Measurements from ENCODE around the gene SAMD8. TPM values are rescaled to one million over a fixed set of nuclear protein-coding genes. Genes with fewer than 3 reads are reported as not detected.
"Not testable (repeated sequence)": the region's sequence is repeated elsewhere in the genome, so short reads cannot be mapped to it uniquely, and the experiment has no call there.

Gene SAMD8
- total RNA-seq, 1 experiment from 2014 or later: 23.6 TPM

DNA sequence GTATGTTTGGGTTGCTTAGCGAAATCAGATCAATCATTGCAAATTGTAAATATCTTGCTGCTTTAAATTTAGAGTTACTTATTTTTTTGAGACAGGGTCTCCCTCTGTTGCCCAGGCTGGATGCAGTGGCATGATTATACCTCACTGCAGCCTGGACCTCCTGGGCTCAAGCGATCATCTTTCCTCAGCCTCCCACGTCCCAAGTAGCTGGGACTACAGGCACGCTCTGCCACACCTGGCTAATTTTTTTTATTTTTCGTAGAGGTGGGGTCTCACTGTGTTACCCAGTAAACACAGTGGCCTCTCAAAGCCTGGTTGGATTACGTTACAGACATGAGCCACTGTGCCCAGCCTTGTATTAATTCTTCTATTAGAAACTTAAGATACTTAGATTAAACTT lies 100.9 kb downstream of the SAMD8 start:
- Histone ChIP-seq H3K4me3 (replicated peaks in 1 of 2; ENCODE audit: low read depth in 1 of 2, low read length in 2 of 2) (peak overlapping the region; percentile 85), H3K79me2 (ENCODE audit: insufficient read depth, low read length) (peaks cover 68% of the 10 kb centered on the region), H2AFZ (ENCODE audit: low read depth, low read length, poor library complexity, severe bottlenecking) (no peak overlapping the region), H3K4me2 (ENCODE audit: low read length) (peak overlapping the region; percentile 95), H3K27me3 (ENCODE audit: insufficient read depth, low read length) (no peaks in the 10 kb centered on the region), H3K4me1 (ENCODE audit: control insufficient read depth in 1 of 2, insufficient read depth in 2 of 2, low read length in 2 of 2) (peaks cover 21 to 50% of the 10 kb centered on the region in 2 experiments), H3K9me2 (ENCODE audit: insufficient read depth) (no peaks in the 10 kb centered on the region), H3K9ac (ENCODE audit: low read length) (peak overlapping the region; percentile 99), H4K20me1 (ENCODE audit: insufficient read depth) (peaks cover 19% of the 10 kb centered on the region; the same call in 1 of the 2 replicates), H3K36me3 (ENCODE audit: control insufficient read depth in 1 of 2, insufficient read depth in 2 of 2, low read length in 2 of 2) (peaks cover 28 to 54% of the 10 kb centered on the region in 2 experiments), H3K9me3 (ENCODE audit: control insufficient read depth in 1 of 2, insufficient read depth in 1 of 2, low read depth in 1 of 2, low read length in 2 of 2) (no peaks in the 10 kb centered on the region), H3K27ac (ENCODE audit: low read depth, low read length) (no peak overlapping the region)
- TF ChIP-seq SP1 (IDR thresholded peaks at IDR 0.05; ENCODE audit: low read depth) (no peak), SRF (IDR thresholded peaks at IDR 0.05; ENCODE audit: low read depth) (no peak), CEBPB (IDR thresholded peaks at IDR 0.05; ENCODE audit: low read depth) (no peak), SIN3A (IDR thresholded peaks at IDR 0.05; ENCODE audit: low read depth) (no peak), CBX3 (IDR thresholded peaks at IDR 0.05; ENCODE audit: low read depth) (no peak)
- TF ChIP-seq, protein P1, sequence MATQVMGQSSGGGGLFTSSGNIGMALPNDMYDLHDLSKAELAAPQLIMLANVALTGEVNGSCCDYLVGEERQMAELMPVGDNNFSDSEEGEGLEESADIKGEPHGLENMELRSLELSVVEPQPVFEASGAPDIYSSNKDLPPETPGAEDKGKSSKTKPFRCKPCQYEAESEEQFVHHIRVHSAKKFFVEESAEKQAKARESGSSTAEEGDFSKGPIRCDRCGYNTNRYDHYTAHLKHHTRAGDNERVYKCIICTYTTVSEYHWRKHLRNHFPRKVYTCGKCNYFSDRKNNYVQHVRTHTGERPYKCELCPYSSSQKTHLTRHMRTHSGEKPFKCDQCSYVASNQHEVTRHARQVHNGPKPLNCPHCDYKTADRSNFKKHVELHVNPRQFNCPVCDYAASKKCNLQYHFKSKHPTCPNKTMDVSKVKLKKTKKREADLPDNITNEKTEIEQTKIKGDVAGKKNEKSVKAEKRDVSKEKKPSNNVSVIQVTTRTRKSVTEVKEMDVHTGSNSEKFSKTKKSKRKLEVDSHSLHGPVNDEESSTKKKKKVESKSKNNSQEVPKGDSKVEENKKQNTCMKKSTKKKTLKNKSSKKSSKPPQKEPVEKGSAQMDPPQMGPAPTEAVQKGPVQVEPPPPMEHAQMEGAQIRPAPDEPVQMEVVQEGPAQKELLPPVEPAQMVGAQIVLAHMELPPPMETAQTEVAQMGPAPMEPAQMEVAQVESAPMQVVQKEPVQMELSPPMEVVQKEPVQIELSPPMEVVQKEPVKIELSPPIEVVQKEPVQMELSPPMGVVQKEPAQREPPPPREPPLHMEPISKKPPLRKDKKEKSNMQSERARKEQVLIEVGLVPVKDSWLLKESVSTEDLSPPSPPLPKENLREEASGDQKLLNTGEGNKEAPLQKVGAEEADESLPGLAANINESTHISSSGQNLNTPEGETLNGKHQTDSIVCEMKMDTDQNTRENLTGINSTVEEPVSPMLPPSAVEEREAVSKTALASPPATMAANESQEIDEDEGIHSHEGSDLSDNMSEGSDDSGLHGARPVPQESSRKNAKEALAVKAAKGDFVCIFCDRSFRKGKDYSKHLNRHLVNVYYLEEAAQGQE (IDR thresholded peaks at IDR 0.05; ENCODE audit: low read depth): no peak
- DNase-seq (ENCODE audit: low read depth, low spot score) (no peak), ATAC-seq (no peak)
- BruUV-seq (replicated peaks): no TSS peak
- POLR2A ChIA-PET: no interaction called here
- intact Hi-C loops (cut with micrococcal nuclease): no loop called here
- CTCF ChIA-PET: interaction anchor here (1.0 to 1.3 kb wide), 2 partner anchors 23 kb away, joined by 4 read pairs; partner anchors contain the start of gene COMTD1
- RAD21 ChIA-PET (ENCODE audit: low non-redundant PET in 1 of 2, low total read pairs in 2 of 2, uncharacterized antibody in 2 of 2, unreplicated experiment in 2 of 2): no interaction called here

DNA sequence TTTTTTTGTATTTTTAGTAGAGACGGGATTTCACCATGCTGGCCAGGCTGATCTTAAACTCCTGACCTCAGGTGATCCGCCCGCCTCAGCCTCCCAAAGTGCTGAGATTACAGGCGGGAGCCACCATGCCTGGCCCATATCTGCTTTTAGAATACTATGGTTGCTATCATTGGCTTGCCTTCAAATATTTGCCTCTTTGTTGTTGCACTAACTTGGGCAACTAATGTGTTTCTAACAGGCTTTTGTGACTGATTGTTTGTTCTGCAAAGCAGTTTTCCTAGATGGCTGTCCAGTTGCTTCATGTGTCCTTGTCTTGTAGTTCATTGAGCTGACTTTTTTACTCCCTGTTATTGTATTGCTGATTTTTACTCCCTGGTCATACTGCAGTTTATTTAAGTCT lies 108.8 kb downstream of the SAMD8 start:
- Histone ChIP-seq H2AFZ (ENCODE audit: low read depth, low read length, poor library complexity, severe bottlenecking) (no peak overlapping the region), H3K4me3 (replicated peaks in 1 of 2; ENCODE audit: low read depth in 1 of 2, low read length in 2 of 2) (no peak overlapping the region), H3K27me3 (ENCODE audit: insufficient read depth, low read length) (no peaks in the 10 kb centered on the region), H3K4me1 (ENCODE audit: control insufficient read depth in 1 of 2, insufficient read depth in 2 of 2, low read length in 2 of 2) (peaks cover 0 to 15% of the 10 kb centered on the region in 2 experiments; a peak in 3 of 4 replicates), H3K27ac (ENCODE audit: low read depth, low read length) (no peak overlapping the region), H3K79me2 (ENCODE audit: insufficient read depth, low read length) (peaks cover 96% of the 10 kb centered on the region), H3K9ac (ENCODE audit: low read length) (no peak overlapping the region), H3K9me3 (ENCODE audit: control insufficient read depth in 1 of 2, insufficient read depth in 1 of 2, low read depth in 1 of 2, low read length in 2 of 2) (no peaks in the 10 kb centered on the region), H3K36me3 (ENCODE audit: control insufficient read depth in 1 of 2, insufficient read depth in 2 of 2, low read length in 2 of 2) (peaks cover 67 to 88% of the 10 kb centered on the region in 2 experiments), H3K9me2 (ENCODE audit: insufficient read depth) (no peaks in the 10 kb centered on the region), H3K4me2 (ENCODE audit: low read length) (no peak overlapping the region), H4K20me1 (ENCODE audit: insufficient read depth) (peaks cover 26% of the 10 kb centered on the region; the same call in 1 of the 2 replicates)
- TF ChIP-seq SP1 (IDR thresholded peaks at IDR 0.05; ENCODE audit: low read depth): no peak
- ATAC-seq: no peak
- intact Hi-C loops (cut with micrococcal nuclease): no loop called here
- BruUV-seq (replicated peaks): no TSS peak
- ChIA-PET POLR2A (no interaction called here), RAD21 (ENCODE audit: low non-redundant PET in 1 of 2, low total read pairs in 2 of 2, uncharacterized antibody in 2 of 2, unreplicated experiment in 2 of 2) (no interaction called here), CTCF (no interaction called here)
- DNase-seq (ENCODE audit: low read depth, low spot score): no peak

DNA sequence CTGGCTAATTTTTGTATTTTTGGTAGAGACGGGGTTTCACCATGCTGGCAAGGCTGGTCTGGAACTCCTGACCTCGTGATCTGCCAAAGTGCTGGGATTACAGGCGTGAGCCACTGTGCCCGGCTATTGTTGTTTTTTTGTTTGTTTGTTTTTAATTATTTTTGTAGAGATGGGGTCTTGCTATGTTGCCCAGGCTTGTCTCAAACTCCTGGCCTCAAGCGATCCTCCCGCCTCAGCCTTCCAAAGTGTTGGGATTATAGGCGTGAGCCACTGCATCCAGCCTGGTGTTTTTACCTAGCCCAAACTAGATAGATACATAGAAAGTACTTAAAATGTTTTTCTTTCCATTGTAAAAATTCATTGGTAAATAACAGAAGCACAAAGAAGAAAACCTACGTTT lies 110.0 kb downstream of the SAMD8 start:
- H2AFZ ChIP-seq (ENCODE audit: low read depth, low read length, poor library complexity, severe bottlenecking); intact Hi-C loops (cut with micrococcal nuclease); H3K4me2 ChIP-seq (ENCODE audit: low read length); H3K9me2 ChIP-seq (ENCODE audit: insufficient read depth); RAD21 ChIA-PET (ENCODE audit: low non-redundant PET in 1 of 2, low total read pairs in 2 of 2, uncharacterized antibody in 2 of 2, unreplicated experiment in 2 of 2); DNase-seq (ENCODE audit: low read depth, low spot score); H3K27me3 ChIP-seq (ENCODE audit: insufficient read depth, low read length); H3K27ac ChIP-seq (ENCODE audit: low read depth, low read length); POLR2A ChIA-PET; BruUV-seq (replicated peaks); H3K4me3 ChIP-seq (replicated peaks in 1 of 2; ENCODE audit: low read depth in 1 of 2, low read length in 2 of 2); ATAC-seq; CTCF ChIA-PET; H3K9me3 ChIP-seq (ENCODE audit: control insufficient read depth in 1 of 2, insufficient read depth in 1 of 2, low read depth in 1 of 2, low read length in 2 of 2); H3K9ac ChIP-seq (ENCODE audit: low read length): not testable (repeated sequence)
- Histone ChIP-seq H3K36me3 (ENCODE audit: control insufficient read depth in 1 of 2, insufficient read depth in 2 of 2, low read length in 2 of 2) (peaks cover 62 to 85% of the 10 kb centered on the region in 2 experiments), H3K4me1 (ENCODE audit: control insufficient read depth in 1 of 2, insufficient read depth in 2 of 2, low read length in 2 of 2) (peaks cover 0 to 17% of the 10 kb centered on the region in 2 experiments; a peak in 3 of 4 replicates), H4K20me1 (ENCODE audit: insufficient read depth) (peaks cover 23% of the 10 kb centered on the region; the same call in 1 of the 2 replicates), H3K79me2 (ENCODE audit: insufficient read depth, low read length) (peaks cover 96% of the 10 kb centered on the region)

All from HCT116 (cell line).